Fibroblast of lung (primary cell): ENCODE measurements around the gene PEPD. TPM values are rescaled to one million over a fixed set of nuclear protein-coding genes. Genes with fewer than 3 reads are reported as not detected.
A peak's percentile ranks its signal among the peaks of the same experiment; 100 is the strongest.

ENCODE experiments used
- DNase-seq, 2 donors: peaks; one replicate each; pipeline versions ENCODE4 v3.0.0 to v3.0.0-alpha.2; 2010; ENCODE audit warnings: low read depth in 2 of 2
- H2AFZ ChIP-seq: 2 replicates; pipeline ENCODE4 v1.5.1; 2012; ENCODE audit warnings: low read length, control low read depth, inconsistent platforms
- H3K27ac ChIP-seq: 2 replicates; pipeline ENCODE4 v1.5.1; 2011; ENCODE audit warnings: low read length, control low read depth; ENCODE audit not compliant: insufficient read depth
- H3K27me3 ChIP-seq: 2 replicates; pipeline ENCODE4 v1.5.1; 2011; ENCODE audit warnings: mild to moderate bottlenecking, low read length; ENCODE audit not compliant: control insufficient read depth, insufficient read depth
- H3K36me3 ChIP-seq: 2 replicates; pipeline ENCODE4 v1.5.1; 2011; ENCODE audit warnings: low read length; ENCODE audit not compliant: control insufficient read depth, insufficient read depth
- H3K4me1 ChIP-seq: 2 replicates; pipeline ENCODE4 v1.5.1; 2011; ENCODE audit warnings: low read length; ENCODE audit not compliant: control insufficient read depth, insufficient read depth; ENCODE audit errors: extremely low read depth
- H3K4me2 ChIP-seq: 2 replicates; pipeline ENCODE4 v1.5.1; 2011; ENCODE audit warnings: low read length, control low read depth; ENCODE audit not compliant: insufficient read depth; ENCODE audit errors: extremely low read depth
- H3K4me3 ChIP-seq, 4 experiments: fragments of 200-600 bp in 1 of 4; sonication (generic) in 1 of 4; replicated peaks in 1 of 4; 2 replicates each; pipeline ENCODE4 v1.5.1; 2011 to 2016; ENCODE audit warnings: low read length in 4 of 4, low read depth in 3 of 4, mild to moderate bottlenecking in 3 of 4, control low read depth in 2 of 4, inconsistent platforms in 1 of 4, mixed read lengths in 1 of 4; ENCODE audit not compliant: insufficient read depth in 1 of 4; ENCODE audit errors: control extremely low read depth in 1 of 4
- H3K79me2 ChIP-seq: 2 replicates; pipeline ENCODE4 v1.5.1; 2012; ENCODE audit warnings: mild to moderate bottlenecking, low read length, inconsistent platforms; ENCODE audit not compliant: control insufficient read depth, insufficient read depth
- H3K9ac ChIP-seq: 2 replicates; pipeline ENCODE4 v1.5.1; 2011; ENCODE audit warnings: mild to moderate bottlenecking, low read length, control low read depth; ENCODE audit not compliant: insufficient read depth
- H3K9me3 ChIP-seq: 2 replicates; pipeline ENCODE4 v1.5.1; 2012; ENCODE audit warnings: low read depth, low read length; ENCODE audit not compliant: control insufficient read depth, insufficient read depth
- H4K20me1 ChIP-seq: 2 replicates; pipeline ENCODE4 v1.5.1; 2011; ENCODE audit warnings: low read length; ENCODE audit not compliant: control insufficient read depth, insufficient read depth; ENCODE audit errors: extremely low read depth
- CTCF ChIP-seq, 2 donors: IDR thresholded peaks in 1 of 2; conservative IDR thresholded peaks in 1 of 2; 1 replicate in 1 of 2; 2 replicates in 1 of 2; pipeline ENCODE4 v1.5.1; 2011 to 2012; ENCODE audit warnings: low read length in 2 of 2, control low read depth in 1 of 2, inconsistent platforms in 1 of 2, low read depth in 1 of 2, mild to moderate bottlenecking in 1 of 2
- EZH2 ChIP-seq: IDR thresholded peaks from 2 replicates; pipeline ENCODE4 v1.5.1; 2012; ENCODE audit warnings: low read length, control low read depth, mild to moderate bottlenecking; ENCODE audit errors: missing control alignments
- polyA plus RNA-seq, 2 donors: library from polyadenylated mRNA; depleted of rRNA in 1 of 2; stranded (reverse) in 1 of 2; unstranded in 1 of 2; fragments of >200 nt; gene quantifications; 2 replicates each; pipeline ENCODE4 v1.2.1, GENCODE V29; 2011 to 2012; ENCODE audit warnings: missing spikeins in 1 of 2
- total RNA-seq: library from RNA; depleted of rRNA; stranded (reverse); fragments of >200 nt; gene quantifications from 2 replicates; pipeline ENCODE4 v1.2.1, GENCODE V29; 2014

The PEPD gene
- total and polyA plus RNA-seq, 2 donors (not counting 1 experiment from before 2014, with no cell fraction given): 59.8 to 81.9 TPM

GRCh38 chr19:33375837-33376159 is 145.8 kb downstream of the PEPD start:
- Histone ChIP-seq H3K4me2 (no peak overlapping the region), H4K20me1 (peaks cover 2% of the 10 kb centered on the region), H3K27ac (no peak overlapping the region), H3K79me2 (peaks cover 50% of the 10 kb centered on the region), H2AFZ (no peak overlapping the region), H3K9me3 (no peaks in the 10 kb centered on the region), H3K4me1 (peaks cover 6% of the 10 kb centered on the region), H3K9ac (no peak overlapping the region), H3K4me3 (peak overlapping the region in 2 of 4 experiments; percentile 80 to 89), H3K36me3 (peaks cover 1% of the 10 kb centered on the region), H3K27me3 (no peaks in the 10 kb centered on the region)
- peak in 1 of 2 donors; percentile 62 for DNase-seq
- TF ChIP-seq CTCF (conservative IDR thresholded peaks at IDR 0.05 in 1 of 2, IDR thresholded peaks at IDR 0.05 in 1 of 2; ENCODE audit: low read depth in 1 of 2, low read length in 2 of 2): no peak
- no peak for TF ChIP-seq EZH2

- no peaks in the 10 kb centered on the region for H3K9me3 ChIP-seq
- H3K79me2 ChIP-seq: peaks cover 49% of the 10 kb centered on the region
- H3K4me3 ChIP-seq: peak overlapping the region; percentile 50 to 89 (median 73)
- H3K36me3 ChIP-seq: peaks cover 1% of the 10 kb centered on the region
- H3K9ac ChIP-seq: no peak overlapping the region
- no peak overlapping the region for H2AFZ ChIP-seq
- H3K27ac ChIP-seq: no peak overlapping the region
- TF ChIP-seq CTCF (conservative IDR thresholded peaks at IDR 0.05 in 1 of 2, IDR thresholded peaks at IDR 0.05 in 1 of 2; ENCODE audit: low read depth in 1 of 2, low read length in 2 of 2) (no peak), EZH2 (no peak)
- peak overlapping the region; percentile 95 for H3K4me2 ChIP-seq
- no peak for DNase-seq
- no peaks in the 10 kb centered on the region for H3K27me3 ChIP-seq
- H4K20me1 ChIP-seq: peaks cover 2% of the 10 kb centered on the region
- H3K4me1 ChIP-seq: peaks cover 6% of the 10 kb centered on the region
Observed at GRCh38 chr19:33375156-33375836, 146.3 kb downstream of the PEPD start.

GRCh38 chr19:33374236-33374714 is 147.3 kb downstream of the PEPD start:
- peaks cover 43% of the 10 kb centered on the region for H3K79me2 ChIP-seq
- no peaks in the 10 kb centered on the region for H3K27me3 ChIP-seq
- H3K4me3 ChIP-seq: peak overlapping the region; percentile 50 to 89 (median 73)
- H3K27ac ChIP-seq: peak overlapping the region; percentile 57
- no peak for TF ChIP-seq EZH2
- peak in 1 of 2 donors; percentile 22 for TF ChIP-seq CTCF (conservative IDR thresholded peaks at IDR 0.05 in 1 of 2, IDR thresholded peaks at IDR 0.05 in 1 of 2; ENCODE audit: low read depth in 1 of 2, low read length in 2 of 2)
- H4K20me1 ChIP-seq: peaks cover 2% of the 10 kb centered on the region
- peak overlapping the region; percentile 95 for H3K4me2 ChIP-seq
- DNase-seq: peak; percentile 20 to 42
- H3K4me1 ChIP-seq: peaks cover 6% of the 10 kb centered on the region
- no peaks in the 10 kb centered on the region for H3K36me3 ChIP-seq
- H2AFZ ChIP-seq: no peak overlapping the region
- peak overlapping the region; percentile 100 for H3K9ac ChIP-seq
- H3K9me3 ChIP-seq: no peaks in the 10 kb centered on the region
